Mesenchymal stem cell (in vitro differentiated cells and primary cell): Measurements from ENCODE around the gene EXOC4.

Experiments used
- DNase-seq: peaks from one replicate; pipeline ENCODE4 v3.0.0-alpha.2; 2013
- H2AFZ ChIP-seq: one replicate; pipeline ENCODE4 v1.6.1; 2013; ENCODE audit warnings: low read depth, mild to moderate bottlenecking, control low read depth, inconsistent platforms, low read length, moderate library complexity
- H2AK5ac ChIP-seq: 2 replicates; pipeline ENCODE4 v1.6.1; 2013; ENCODE audit warnings: low read length, moderate library complexity, mild to moderate bottlenecking, inconsistent platforms; ENCODE audit not compliant: severe bottlenecking
- H2BK120ac ChIP-seq: one replicate; pipeline ENCODE4 v1.6.1; 2013; ENCODE audit warnings: low read depth, mild to moderate bottlenecking, inconsistent platforms, low read length, moderate library complexity
- H2BK12ac ChIP-seq, 2 experiments: one replicate each; pipeline ENCODE4 v1.6.1; 2013; ENCODE audit warnings: inconsistent platforms in 2 of 2, low read length in 2 of 2, mild to moderate bottlenecking in 2 of 2, moderate library complexity in 2 of 2, control low read depth in 1 of 2
- H2BK15ac ChIP-seq: one replicate; pipeline ENCODE4 v1.6.1; 2013; ENCODE audit warnings: mild to moderate bottlenecking, low read depth, inconsistent platforms; ENCODE audit not compliant: poor library complexity, severe bottlenecking
- H2BK5ac ChIP-seq: 2 replicates; pipeline ENCODE4 v1.6.1; 2013; ENCODE audit warnings: low read depth, mild to moderate bottlenecking, low read length, control low read depth, inconsistent platforms; ENCODE audit not compliant: poor library complexity, severe bottlenecking
- H3K14ac ChIP-seq, 2 experiments: one replicate each; pipeline ENCODE4 v1.6.1; 2013; ENCODE audit warnings: inconsistent platforms in 2 of 2, low read length in 2 of 2, control low read depth in 1 of 2, mild to moderate bottlenecking in 1 of 2, moderate library complexity in 1 of 2
- H3K18ac ChIP-seq, 2 experiments: one replicate each; pipeline ENCODE4 v1.6.1; 2013; ENCODE audit warnings: inconsistent platforms in 2 of 2, low read length in 2 of 2, control low read depth in 1 of 2, low read depth in 1 of 2, mild to moderate bottlenecking in 1 of 2
- H3K23ac ChIP-seq, 2 experiments: one replicate each; pipeline ENCODE4 v1.6.1; 2013; ENCODE audit warnings: inconsistent platforms in 2 of 2, low read length in 2 of 2, mild to moderate bottlenecking in 2 of 2, moderate library complexity in 2 of 2, control low read depth in 1 of 2
- H3K27ac ChIP-seq: 2 replicates; pipeline ENCODE4 v1.5.1; 2013; ENCODE audit warnings: mild to moderate bottlenecking, moderate library complexity, low read length, control low read depth, inconsistent platforms; ENCODE audit not compliant: poor library complexity, severe bottlenecking
- H3K27me3 ChIP-seq, 2 experiments: 2 replicates each; pipeline versions ENCODE4 v1.6.1 to v1.7.0; 2013; ENCODE audit warnings: low read length in 2 of 2, mild to moderate bottlenecking in 2 of 2, moderate library complexity in 2 of 2, control low read depth in 1 of 2, inconsistent platforms in 1 of 2; ENCODE audit not compliant: control insufficient read depth in 1 of 2, insufficient read depth in 1 of 2
- H3K36me3 ChIP-seq, 2 experiments: 2 replicates each; pipeline versions ENCODE4 v1.6.1 to v1.7.0; 2013; ENCODE audit warnings: low read length in 2 of 2, control low read depth in 1 of 2, inconsistent platforms in 1 of 2, low read depth in 1 of 2, mild to moderate bottlenecking in 1 of 2; ENCODE audit not compliant: insufficient read depth in 2 of 2, control insufficient read depth in 1 of 2
- H3K4ac ChIP-seq, 2 experiments: one replicate each; pipeline ENCODE4 v1.6.1; 2013; ENCODE audit warnings: inconsistent platforms in 2 of 2, low read length in 2 of 2, mild to moderate bottlenecking in 2 of 2, moderate library complexity in 2 of 2, control low read depth in 1 of 2, low read depth in 1 of 2
- H3K4me1 ChIP-seq: 2 replicates; pipeline ENCODE4 v1.6.1; 2013; ENCODE audit warnings: low read depth, low read length, control low read depth; ENCODE audit not compliant: control insufficient read depth, insufficient read depth
- H3K4me2 ChIP-seq: 2 replicates; pipeline ENCODE4 v1.6.1; 2013; ENCODE audit warnings: low read length, mild to moderate bottlenecking, inconsistent platforms; ENCODE audit not compliant: poor library complexity, severe bottlenecking
- H3K4me3 ChIP-seq, 2 experiments: 2 replicates each; pipeline versions ENCODE4 v1.5.1 to v1.7.0; 2013; ENCODE audit warnings: low read length in 2 of 2, mild to moderate bottlenecking in 2 of 2, control low read depth in 1 of 2, low read depth in 1 of 2; ENCODE audit not compliant: insufficient read depth in 1 of 2
- H3K79me1 ChIP-seq: replicated peaks from 2 replicates; pipeline ENCODE4 v1.6.1; 2013; ENCODE audit warnings: mild to moderate bottlenecking, control low read depth, low read length, inconsistent platforms; ENCODE audit not compliant: poor library complexity, severe bottlenecking
- H3K9ac ChIP-seq: 2 replicates; pipeline ENCODE4 v1.7.0; 2013; ENCODE audit warnings: mild to moderate bottlenecking, low read length, moderate library complexity
- H3K9me3 ChIP-seq: 2 replicates; pipeline ENCODE4 v1.7.0; 2013; ENCODE audit warnings: mild to moderate bottlenecking, low read length; ENCODE audit not compliant: control insufficient read depth
- H4K8ac ChIP-seq: one replicate; pipeline ENCODE4 v1.6.1; 2013; ENCODE audit warnings: inconsistent platforms, mild to moderate bottlenecking, low read length, moderate library complexity
- H4K91ac ChIP-seq: one replicate; pipeline ENCODE4 v1.6.1; 2013; ENCODE audit warnings: mild to moderate bottlenecking, low read length, inconsistent platforms
- WGBS: methylation state at CpG from one replicate; pipeline ENCODE4 v1.1.7; 2013; ENCODE audit warnings: mixed read lengths; 5-methylcytosine and 5-hydroxymethylcytosine counted together

EXOC4 gene

GRCh38 chr7:133916621-133917020, 663.7 kb downstream of the EXOC4 start:
- Histone ChIP-seq H3K9ac (no peak overlapping the region), H3K27me3 (no peaks in the 10 kb centered on the region), H3K14ac (no peak overlapping the region), H2AK5ac (no peak overlapping the region), H3K4me2 (no peak overlapping the region), H3K9me3 (peaks cover 11% of the 10 kb centered on the region), H2BK5ac (no peak overlapping the region), H3K27ac (no peak overlapping the region), H3K36me3 (peaks cover 0 to 22% of the 10 kb centered on the region in 2 experiments), H4K91ac (no peak overlapping the region), H2AFZ (no peak overlapping the region), H3K23ac (no peak overlapping the region), H3K4me1 (no peaks in the 10 kb centered on the region), H3K4me3 (no peak overlapping the region), H3K79me1 (peaks cover 1% of the 10 kb centered on the region), H3K18ac (no peak overlapping the region), H2BK12ac (no peak overlapping the region), H2BK120ac (no peak overlapping the region), H4K8ac (no peak overlapping the region), H3K4ac (no peak overlapping the region), H2BK15ac (no peak overlapping the region)
- WGBS = 100% methylated on average over 3 of the region's 3 CpGs
- no peak for DNase-seq

GRCh38 chr7:133919810-133920209, 666.9 kb downstream of the EXOC4 start:
- peaks cover 0 to 23% of the 10 kb centered on the region in 2 experiments for H3K36me3 ChIP-seq
- no peak for DNase-seq
- H3K4me2 ChIP-seq = no peak overlapping the region
- no peak overlapping the region for H3K18ac ChIP-seq
- H3K27me3 ChIP-seq = no peaks in the 10 kb centered on the region
- H3K23ac ChIP-seq = no peak overlapping the region
- no peak overlapping the region for H2BK15ac ChIP-seq
- H3K14ac ChIP-seq = no peak overlapping the region
- H3K4me1 ChIP-seq = no peaks in the 10 kb centered on the region
- H3K27ac ChIP-seq = no peak overlapping the region
- H3K4ac ChIP-seq = no peak overlapping the region
- H2AFZ ChIP-seq = no peak overlapping the region
- H4K91ac ChIP-seq = no peak overlapping the region
- H2BK5ac ChIP-seq = no peak overlapping the region
- no peak overlapping the region for H3K4me3 ChIP-seq
- H2AK5ac ChIP-seq = no peak overlapping the region
- no peak overlapping the region for H2BK120ac ChIP-seq
- H2BK12ac ChIP-seq = no peak overlapping the region
- no peak overlapping the region for H4K8ac ChIP-seq
- H3K9me3 ChIP-seq = peaks cover 16% of the 10 kb centered on the region
- no peaks in the 10 kb centered on the region for H3K79me1 ChIP-seq
- H3K9ac ChIP-seq = no peak overlapping the region

GRCh38 chr7:133921635-133922182, 668.8 kb downstream of the EXOC4 start:
- no peak overlapping the region for H2AFZ ChIP-seq
- DNase-seq = no peak
- H3K9ac ChIP-seq = no peak overlapping the region
- no peak overlapping the region for H2BK15ac ChIP-seq
- H3K4ac ChIP-seq = no peak overlapping the region
- H3K79me1 ChIP-seq = no peaks in the 10 kb centered on the region
- H4K8ac ChIP-seq = no peak overlapping the region
- H2BK12ac ChIP-seq = no peak overlapping the region
- H3K23ac ChIP-seq = no peak overlapping the region
- H3K27ac ChIP-seq = no peak overlapping the region
- H3K4me3 ChIP-seq = no peak overlapping the region
- H3K18ac ChIP-seq = no peak overlapping the region
- peaks cover 0 to 23% of the 10 kb centered on the region in 2 experiments for H3K36me3 ChIP-seq
- no peak overlapping the region for H4K91ac ChIP-seq
- H3K9me3 ChIP-seq = peaks cover 16% of the 10 kb centered on the region
- no peak overlapping the region for H2BK120ac ChIP-seq
- no peak overlapping the region for H2BK5ac ChIP-seq
- no peaks in the 10 kb centered on the region for H3K27me3 ChIP-seq
- H3K14ac ChIP-seq = no peak overlapping the region
- no peak overlapping the region for H3K4me2 ChIP-seq
- no peak overlapping the region for H2AK5ac ChIP-seq
- no peaks in the 10 kb centered on the region for H3K4me1 ChIP-seq

- no peak overlapping the region for H2BK5ac ChIP-seq
- peaks cover 16% of the 10 kb centered on the region for H3K9me3 ChIP-seq
- no peaks in the 10 kb centered on the region for H3K4me1 ChIP-seq
- H3K4me2 ChIP-seq = no peak overlapping the region
- no peak overlapping the region for H3K14ac ChIP-seq
- no peaks in the 10 kb centered on the region for H3K79me1 ChIP-seq
- H2BK15ac ChIP-seq = no peak overlapping the region
- H3K18ac ChIP-seq = no peak overlapping the region
- H4K91ac ChIP-seq = no peak overlapping the region
- WGBS = 100% methylated on average over 3 of the region's 4 CpGs
- H2BK120ac ChIP-seq = no peak overlapping the region
- DNase-seq = no peak
- H2AK5ac ChIP-seq = no peak overlapping the region
- no peak overlapping the region for H2AFZ ChIP-seq
- H3K27ac ChIP-seq = no peak overlapping the region
- H3K23ac ChIP-seq = no peak overlapping the region
- H3K9ac ChIP-seq = no peak overlapping the region
- H2BK12ac ChIP-seq = no peak overlapping the region
- no peak overlapping the region for H3K4me3 ChIP-seq
- peaks cover 0 to 13% of the 10 kb centered on the region in 2 experiments for H3K36me3 ChIP-seq
- no peaks in the 10 kb centered on the region for H3K27me3 ChIP-seq
- no peak overlapping the region for H3K4ac ChIP-seq
- no peak overlapping the region for H4K8ac ChIP-seq
Measured at GRCh38 chr7:133923974-133924373, 671.1 kb downstream of the EXOC4 start.
